GM18499 (cell line): ENCODE measurements around the gene ABHD1.

ENCODE experiments used
- ATAC-seq: cut with Tn5 transposase; IDR thresholded peaks from one replicate; pipeline ENCODE4 v1.9.1; 2021; ENCODE audit warnings: moderate number of reproducible peaks; ENCODE audit not compliant: insufficient read depth, unreplicated experiment

ABHD1 gene

GRCh38 chr2:27133905-27134780 is 10.5 kb downstream of the ABHD1 start, which contains the start of gene PREB:
TSS of gene PREB (minus strand) at chr2:27134636. CDS start at chr2:27134421, 215 bp downstream.
- ATAC-seq = peak; percentile 52

- no peak for ATAC-seq
Observed at GRCh38 chr2:27134781-27135477, 11.3 kb downstream of the ABHD1 start.

DNA sequence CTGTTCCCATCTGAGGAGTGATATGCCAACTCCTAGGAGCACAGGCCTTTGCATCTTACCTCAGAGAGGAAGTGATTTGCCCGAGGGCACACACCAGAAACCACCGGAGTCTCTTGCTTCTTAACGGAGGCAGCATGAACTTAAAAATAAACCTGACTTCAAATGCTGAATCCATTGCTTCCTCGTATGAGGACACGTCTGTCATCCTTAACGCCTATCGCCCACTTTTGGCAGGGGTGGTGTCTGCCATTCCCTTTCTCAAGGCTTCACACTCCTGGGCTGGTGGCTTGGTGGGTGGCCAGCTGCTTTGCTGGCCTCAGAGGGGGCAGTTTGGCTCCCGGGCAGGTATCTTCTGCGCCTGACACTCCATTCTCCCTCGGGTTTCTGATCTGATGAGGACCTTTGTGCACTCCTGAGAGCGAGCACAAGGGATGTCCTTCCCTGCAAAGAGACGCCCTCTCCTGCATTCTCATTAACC is 11.9 kb downstream of the ABHD1 start:
- no peak for ATAC-seq

DNA sequence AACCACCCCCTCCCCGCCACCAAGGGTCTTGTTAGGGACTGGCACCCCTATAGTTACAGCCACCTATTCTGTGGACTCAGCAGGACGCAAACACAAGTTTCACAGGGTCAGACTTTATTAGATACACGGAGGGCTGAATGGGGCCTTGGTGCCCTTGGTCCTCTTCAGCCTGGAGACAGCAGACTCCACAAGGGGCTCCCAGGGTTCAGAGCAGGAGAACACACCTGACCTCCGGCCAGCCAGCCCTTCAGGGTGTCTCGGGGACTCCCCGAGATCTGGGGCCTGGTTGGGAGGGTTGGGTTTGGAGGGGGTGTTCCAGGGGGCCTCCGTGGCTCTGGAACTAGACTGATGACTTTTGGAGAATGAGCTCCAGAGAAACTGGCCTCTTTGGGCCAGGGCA is 13.1 kb downstream of the ABHD1 start:
- ATAC-seq = no peak

GRCh38 chr2:27137322-27137935 is 13.8 kb downstream of the ABHD1 start:
- no peak for ATAC-seq

GRCh38 chr2:27138111-27138510 is 14.5 kb downstream of the ABHD1 start:
- ATAC-seq = no peak

DNA sequence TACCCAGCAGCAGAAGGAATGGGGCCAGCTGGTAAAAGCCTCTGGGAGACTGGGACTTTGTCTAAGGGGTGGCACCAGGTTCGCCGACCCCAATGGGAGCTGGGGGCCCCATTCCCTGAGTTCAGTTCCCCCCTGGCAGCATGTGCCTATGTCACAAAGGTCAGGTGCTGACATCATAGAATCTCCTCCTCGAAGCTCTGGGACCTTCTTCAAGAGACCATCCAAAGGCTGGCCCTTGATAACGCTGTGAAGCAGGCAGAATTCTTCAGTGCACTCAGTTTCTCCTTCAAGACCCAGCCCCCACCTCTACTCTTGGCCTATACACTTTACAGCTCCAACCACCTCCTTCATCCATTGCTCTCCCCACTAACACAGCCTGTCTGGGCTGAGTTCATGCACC is 15.7 kb downstream of the ABHD1 start, which contains the start of gene PRR30:
Gene PRR30, minus strand, starts transcription at position 101 of the 400 bp plus-strand sequence. CDS start 1,081 bp downstream, outside the sequence.
- no peak for ATAC-seq

- no peak for ATAC-seq
Observed at GRCh38 chr2:27143285-27143684, 19.7 kb downstream of the ABHD1 start.

DNA sequence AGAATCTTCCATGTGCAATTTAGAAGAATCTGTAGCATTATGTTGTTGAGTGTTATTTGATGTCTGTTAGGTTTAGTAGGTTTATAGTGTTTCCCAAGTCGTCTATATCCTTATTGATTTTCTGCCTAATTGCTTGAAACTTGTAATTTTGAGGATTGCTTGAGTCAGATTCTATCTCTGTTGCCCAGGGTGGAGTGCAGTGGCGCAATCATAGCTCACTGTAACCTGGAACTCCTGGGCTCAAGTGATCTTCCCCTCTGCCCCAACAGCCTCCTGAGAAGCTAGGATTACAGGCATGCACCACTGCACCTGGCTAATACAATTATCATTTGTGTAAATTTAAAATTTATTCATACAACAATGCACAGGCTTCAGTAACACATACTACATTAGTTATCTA is 22.1 kb downstream of the ABHD1 start:
- ATAC-seq = no peak

- no peak for ATAC-seq
Observed at GRCh38 chr2:27147935-27148334, 24.3 kb downstream of the ABHD1 start.

GRCh38 chr2:27148801-27149439 is 25.3 kb downstream of the ABHD1 start, which contains the start of gene TCF23:
TSS of gene TCF23 (plus strand) at chr2:27149004. CDS start at chr2:27149134, 130 bp downstream.
- ATAC-seq = no peak

GRCh38 chr2:27149570-27150405 is 26.2 kb downstream of the ABHD1 start:
- no peak for ATAC-seq

DNA sequence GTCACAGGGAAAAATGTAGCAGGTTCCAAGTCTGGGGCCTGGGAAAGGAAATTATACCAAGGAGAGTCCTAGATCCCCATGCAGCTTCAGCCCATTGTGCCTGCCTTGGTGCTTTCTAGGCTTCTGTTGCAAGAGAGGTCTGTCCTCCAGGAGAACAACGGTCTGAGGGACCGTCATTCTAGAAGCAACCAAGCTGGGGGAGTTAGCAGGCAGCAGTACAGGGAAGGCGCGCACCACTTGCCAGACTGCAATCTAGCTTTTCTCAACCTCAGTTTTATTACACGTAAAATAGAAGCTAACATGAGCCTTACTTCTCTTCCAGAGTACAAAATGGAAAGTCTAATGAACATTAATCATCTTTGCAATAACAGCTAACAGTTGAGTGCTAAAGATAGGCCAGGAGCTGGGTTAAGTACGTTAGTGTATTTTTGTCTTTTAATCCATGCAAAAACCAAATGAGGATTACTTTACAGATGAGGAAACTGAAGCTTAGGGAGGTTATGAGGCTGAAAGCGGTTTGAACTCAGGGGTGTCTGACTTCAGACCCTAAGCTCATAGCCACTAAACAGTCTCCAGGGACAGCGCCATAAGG is 27.1 kb downstream of the ABHD1 start:
- no peak for ATAC-seq

DNA sequence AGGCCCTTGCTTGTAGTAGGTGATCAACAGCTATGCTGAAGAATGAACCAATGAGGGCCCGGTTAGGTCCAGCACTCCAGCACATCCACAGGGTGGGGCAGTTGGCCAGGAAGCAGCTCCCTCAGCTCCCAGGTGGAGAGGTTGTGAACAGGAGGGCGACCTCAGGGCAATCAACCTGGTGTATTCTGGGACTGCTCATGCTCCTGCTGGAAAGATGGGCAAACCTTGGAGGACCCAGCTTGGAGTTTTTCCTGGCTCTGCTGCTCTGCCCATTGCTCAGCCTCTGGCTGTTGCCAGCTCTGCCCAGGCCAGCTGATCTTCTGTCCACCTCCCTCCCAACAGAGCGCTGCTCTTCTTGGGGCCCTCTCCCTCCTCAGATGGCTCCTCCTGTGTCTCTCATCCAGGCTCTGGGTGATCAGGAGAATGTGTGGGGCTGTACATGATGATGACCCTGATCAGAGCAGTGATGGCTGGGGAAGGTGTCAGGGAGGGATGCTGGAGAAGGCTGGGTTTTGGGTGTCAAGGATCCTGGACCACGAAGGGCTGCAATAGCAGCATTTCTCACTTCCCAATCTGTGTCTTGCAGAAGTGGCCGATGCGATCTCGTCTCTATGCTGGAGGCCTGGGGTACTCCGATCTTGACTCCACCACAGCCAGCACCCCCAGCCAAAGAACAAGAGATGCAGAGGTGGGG is 28.6 kb downstream of the ABHD1 start:
- ATAC-seq = no peak

GRCh38 chr2:27152796-27153464 is 29.3 kb downstream of the ABHD1 start:
- ATAC-seq = no peak

DNA sequence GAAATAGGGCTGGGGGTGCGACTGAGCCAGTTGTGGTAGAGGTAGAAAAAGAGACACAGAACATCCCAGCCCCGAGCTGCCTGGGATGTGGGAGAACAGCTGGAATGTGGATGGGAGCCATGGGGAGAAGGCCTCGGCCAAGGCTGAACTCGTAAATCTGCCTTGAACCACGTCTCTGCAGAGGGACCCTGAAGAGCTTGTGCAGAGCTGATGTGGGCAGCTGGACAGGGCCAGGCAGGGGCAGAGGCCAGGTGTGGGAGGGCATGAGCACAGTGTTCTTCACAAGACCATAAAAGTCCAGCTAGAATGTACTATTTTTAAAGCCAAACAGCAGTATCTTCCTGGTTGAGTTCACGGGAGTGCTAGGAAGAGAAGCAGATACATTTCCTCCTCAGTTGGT is 30.9 kb downstream of the ABHD1 start:
- ATAC-seq = no peak

- ATAC-seq = no peak
Observed at GRCh38 chr2:27155069-27155520, 31.5 kb downstream of the ABHD1 start.

GRCh38 chr2:27158468-27158867 is 34.9 kb downstream of the ABHD1 start:
- ATAC-seq = no peak
